ENCODE results near the gene TUSC2. TPM values are rescaled to one million over a fixed set of nuclear protein-coding genes. Genes with fewer than 3 reads are reported as not detected.

The TUSC2 gene
- total and polyA plus RNA-seq, 2 of the 13 experiments (the other 11 are each of a cell fraction or from before 2014, with no cell fraction given) = 36.7 to 39.1 TPM

- TF ChIP-seq ZNF207 (IDR thresholded peaks at IDR 0.05; ENCODE audit: borderline replicate concordance) (no peak), ZMAT3 (CRISPR knock-in tag; conservative IDR thresholded peaks at IDR 0.05) (peak; percentile 79; the same call in 1 of the 2 replicates), MEIS1 (CRISPR knock-in tag; IDR thresholded peaks at IDR 0.05; ENCODE audit: borderline replicate concordance) (peak; percentile 46; the same call in 1 of the 2 replicates), TRAFD1 (CRISPR knock-in tag; IDR thresholded peaks at IDR 0.05; ENCODE audit: borderline replicate concordance) (0 out of 2 replicates have a peak, but pooled peaks have one; percentile 2), HIC2 (CRISPR knock-in tag; IDR thresholded peaks at IDR 0.05; ENCODE audit: low read depth) (0 out of 2 replicates have a peak, but pooled peaks have one; percentile 37), ZNF746 (CRISPR knock-in tag; IDR thresholded peaks at IDR 0.05) (peak; percentile 79), MYPOP (CRISPR knock-in tag; IDR thresholded peaks at IDR 0.05) (no peak), BCLAF1 (IDR thresholded peaks at IDR 0.05) (no peak), GTF3A (CRISPR knock-in tag; conservative IDR thresholded peaks at IDR 0.05) (peak; percentile 48; the same call in 1 of the 2 replicates), ZNF597 (CRISPR knock-in tag; IDR thresholded peaks at IDR 0.05) (no peak), ZBTB33 (CRISPR knock-in tag; IDR thresholded peaks at IDR 0.05) (peak; percentile 74; the same call in 1 of the 2 replicates), ZSCAN21 (CRISPR knock-in tag; IDR thresholded peaks at IDR 0.05; ENCODE audit: borderline replicate concordance) (no peak), AGO2 (optimal IDR thresholded peaks at IDR 0.05; ENCODE audit: low read depth, low read length) (peak; percentile 99), TFDP1 (CRISPR knock-in tag; IDR thresholded peaks at IDR 0.05; ENCODE audit: borderline replicate concordance) (peak; percentile 14; the same call in 1 of the 2 replicates), ZNF263 (CRISPR knock-in tag; IDR thresholded peaks at IDR 0.05) (no peak)
Measured at GRCh38 chr3:50322386-50323091, 5.5 kb downstream of the TUSC2 start, which contains the start of gene HYAL2 (continued).

All from HepG2 (cell line).